C4-2B (cell line): ENCODE data around the gene VWCE.

Source experiments
- H3K27ac ChIP-seq: fragments of 450-650 bp; 2 replicates; pipeline ENCODE4 v1.5.1; 2017
- CTCF ChIP-seq: fragments of 450-650 bp; conservative IDR thresholded peaks from 2 replicates; pipeline ENCODE4 v1.5.1; 2017; ENCODE audit warnings: mild to moderate bottlenecking
- ZFX ChIP-seq: fragments of 450-650 bp; IDR thresholded peaks from 2 replicates; pipeline ENCODE4 v1.6.1; 2017

VWCE gene

GRCh38 chr11:61278001-61278470 is 17.1 kb downstream of the VWCE start:
- no peak for TF ChIP-seq CTCF
- no peak for TF ChIP-seq ZFX
- H3K27ac ChIP-seq: no peak overlapping the region

GRCh38 chr11:61277186-61278000 is 17.7 kb downstream of the VWCE start:
- no peak overlapping the region for H3K27ac ChIP-seq
- TF ChIP-seq ZFX (no peak), CTCF (no peak)

GRCh38 chr11:61275191-61275590 is 19.9 kb downstream of the VWCE start:
- no peak for TF ChIP-seq ZFX
- no peak overlapping the region for H3K27ac ChIP-seq

- no peak overlapping the region for H3K27ac ChIP-seq
- TF ChIP-seq ZFX (no peak), CTCF (no peak)
Measured at GRCh38 chr11:61274084-61274483, 21.0 kb downstream of the VWCE start.

- TF ChIP-seq ZFX: no peak
- no peak for TF ChIP-seq CTCF
Measured at GRCh38 chr11:61273178-61274078, 21.7 kb downstream of the VWCE start.

GRCh38 chr11:61272731-61273130 is 22.4 kb downstream of the VWCE start:
- TF ChIP-seq CTCF (no peak), ZFX (no peak)
- H3K27ac ChIP-seq: no peak overlapping the region

More at GRCh38 chr11:61273178-61274078, 21.7 kb downstream of the VWCE start:
- no peak overlapping the region for H3K27ac ChIP-seq

GRCh38 chr11:61270354-61271076 is 24.6 kb downstream of the VWCE start:
- no peak for TF ChIP-seq CTCF
- TF ChIP-seq ZFX: no peak
- no peak overlapping the region for H3K27ac ChIP-seq
